Naive B cell (primary cell): ENCODE data around the gene TMEM170A. TPM values are rescaled to one million over a fixed set of nuclear protein-coding genes. Genes with fewer than 3 reads are reported as not detected.
"Not testable (repeated sequence)": the region's sequence is repeated elsewhere in the genome, so short reads cannot be mapped to it uniquely, and the experiment has no call there.

Source experiments
- ATAC-seq, 2 donors: fragments of 150-1000 bp; cut with Tn5 transposase; 2 replicates each; pipeline ENCODE4 v1.10.0; 2021; ENCODE audit warnings: low read depth in 2 of 2, mild to moderate bottlenecking in 2 of 2, moderate library complexity in 2 of 2
- DNase-seq: peaks from one replicate; pipeline ENCODE4 v3.0.0; 2022
- H3K27ac Mint-ChIP-seq, 6 donors: one replicate each; pipeline ENCODE4 v1.8.0; 2020 to 2022; ENCODE audit warnings: mild to moderate bottlenecking in 6 of 6, mixed read lengths in 6 of 6, moderate library complexity in 5 of 6, inconsistent platforms in 2 of 6
- H3K27me3 Mint-ChIP-seq, 3 donors: one replicate each; pipeline ENCODE4 v1.8.0; 2021 to 2022; ENCODE audit warnings: mixed read lengths in 3 of 3, mild to moderate bottlenecking in 1 of 3
- H3K36me3 Mint-ChIP-seq, 2 donors: one replicate each; pipeline ENCODE4 v1.8.0; 2020 to 2022; ENCODE audit warnings: mixed read lengths in 2 of 2, inconsistent platforms in 1 of 2, mild to moderate bottlenecking in 1 of 2
- H3K4me1 Mint-ChIP-seq, 3 donors: one replicate each; pipeline ENCODE4 v1.8.0; 2020 to 2022; ENCODE audit warnings: mixed read lengths in 3 of 3, inconsistent platforms in 1 of 3, mild to moderate bottlenecking in 1 of 3, moderate library complexity in 1 of 3
- H3K4me3 Mint-ChIP-seq, 8 donors: one replicate each; pipeline ENCODE4 v1.8.0; 2020 to 2022; ENCODE audit warnings: mild to moderate bottlenecking in 8 of 8, mixed read lengths in 8 of 8, moderate library complexity in 8 of 8, inconsistent platforms in 2 of 8
- H3K9me3 Mint-ChIP-seq, 7 donors: one replicate each; pipeline ENCODE4 v1.8.0; 2020 to 2022; ENCODE audit warnings: mixed read lengths in 7 of 7, mild to moderate bottlenecking in 5 of 7, inconsistent platforms in 2 of 7, moderate library complexity in 1 of 7
- polyA plus RNA-seq, 6 donors: library from polyadenylated mRNA; unstranded; fragments of 300-500 nt; fragmentation: Illumina TruSeq; gene quantifications; one replicate each; pipeline ENCODE4 v1.2.3, GENCODE V29; 2021; ENCODE audit warnings: low read depth in 6 of 6

Gene TMEM170A
- 10 to 100 TPM; 37.3 to 51.2 (median 44.6) TPM for polyA plus RNA-seq

- Mint-ChIP-seq H3K4me1 (peaks cover 25 to 51% (median 44%) of the 10 kb centered on the region in 3 donors), H3K36me3 (peaks cover 0 to 5% of the 10 kb centered on the region in 2 donors), H3K27me3 (no peaks in the 10 kb centered on the region), H3K9me3 (no peaks in the 10 kb centered on the region), H3K27ac (peak within 1 kb of the TSS; percentile 88 to 98 (median 96)), H3K4me3 (peak within 1 kb of the TSS; percentile 91 to 96 (median 93))
- ATAC-seq: peak; percentile 88 to 89
- DNase-seq: peak; percentile 99
Observed at GRCh38 chr16:75464122-75464918, at the start of gene TMEM170A. Gene TMEM170A (minus strand): TSS chr16:75464689. CDS start chr16:75464600, 89 bp downstream.

GRCh38 chr16:75506574-75506973 lies 42.1 kb upstream of the TMEM170A start:
- DNase-seq: no peak
- Mint-ChIP-seq H3K36me3 (no peaks in the 10 kb centered on the region), H3K4me3 (no peak overlapping the region), H3K9me3 (no peaks in the 10 kb centered on the region), H3K27ac (peak overlapping the region in 1 of 6 donors; percentile 75), H3K4me1 (no peaks in the 10 kb centered on the region), H3K27me3 (peaks cover 0 to 12% (median 4%) of the 10 kb centered on the region in 3 donors)
- ATAC-seq: no peak

- peak overlapping the region in 1 of 6 donors; percentile 33 for H3K27ac Mint-ChIP-seq
- ATAC-seq (no peak), DNase-seq (no peak)
- H3K4me1 Mint-ChIP-seq: no peaks in the 10 kb centered on the region
- H3K9me3 Mint-ChIP-seq: no peaks in the 10 kb centered on the region
- H3K27me3 Mint-ChIP-seq: peaks cover 0 to 12% (median 4%) of the 10 kb centered on the region in 3 donors
- H3K36me3 Mint-ChIP-seq: no peaks in the 10 kb centered on the region
- no peak overlapping the region for H3K4me3 Mint-ChIP-seq
Observed at GRCh38 chr16:75506107-75506506, 41.6 kb upstream of the TMEM170A start.

- no peaks in the 10 kb centered on the region for H3K9me3 Mint-ChIP-seq
- ATAC-seq (no peak), DNase-seq (no peak)
- no peak overlapping the region for H3K4me3 Mint-ChIP-seq
- H3K27ac Mint-ChIP-seq: peak overlapping the region in 1 of 6 donors; percentile 10
- no peaks in the 10 kb centered on the region for H3K4me1 Mint-ChIP-seq
- H3K27me3 Mint-ChIP-seq: peaks cover 0 to 9% (median 4%) of the 10 kb centered on the region in 3 donors
- H3K36me3 Mint-ChIP-seq: no peaks in the 10 kb centered on the region
Observed at GRCh38 chr16:75503801-75504200, 39.3 kb upstream of the TMEM170A start.

GRCh38 chr16:75502916-75503605 lies 38.6 kb upstream of the TMEM170A start:
- Mint-ChIP-seq H3K27me3 (peaks cover 0 to 5% (median 4%) of the 10 kb centered on the region in 3 donors), H3K36me3 (no peaks in the 10 kb centered on the region), H3K27ac (no peak overlapping the region), H3K9me3 (no peaks in the 10 kb centered on the region), H3K4me1 (no peaks in the 10 kb centered on the region), H3K4me3 (no peak overlapping the region)
- DNase-seq: no peak
- no peak for ATAC-seq

GRCh38 chr16:75501820-75502219 lies 37.3 kb upstream of the TMEM170A start:
- not testable (repeated sequence) for ATAC-seq, H3K36me3 Mint-ChIP-seq, DNase-seq, H3K27ac Mint-ChIP-seq, H3K9me3 Mint-ChIP-seq, H3K4me3 Mint-ChIP-seq, H3K4me1 Mint-ChIP-seq
- H3K27me3 Mint-ChIP-seq: peaks cover 6 to 12% (median 9%) of the 10 kb centered on the region in 3 donors

GRCh38 chr16:75501359-75501758 lies 36.9 kb upstream of the TMEM170A start:
- H3K9me3 Mint-ChIP-seq: no peaks in the 10 kb centered on the region
- ATAC-seq (no peak), DNase-seq (no peak)
- no peak overlapping the region for H3K27ac Mint-ChIP-seq
- no peaks in the 10 kb centered on the region for H3K36me3 Mint-ChIP-seq
- H3K27me3 Mint-ChIP-seq: peaks cover 8 to 10% (median 8%) of the 10 kb centered on the region in 3 donors
- H3K4me3 Mint-ChIP-seq: no peak overlapping the region
- H3K4me1 Mint-ChIP-seq: no peaks in the 10 kb centered on the region

- H3K4me3 Mint-ChIP-seq, H3K9me3 Mint-ChIP-seq, H3K36me3 Mint-ChIP-seq, H3K27ac Mint-ChIP-seq, H3K4me1 Mint-ChIP-seq, ATAC-seq, DNase-seq: not testable (repeated sequence)
- H3K27me3 Mint-ChIP-seq: peaks cover 16 to 22% (median 18%) of the 10 kb centered on the region in 3 donors
Observed at GRCh38 chr16:75498605-75499322, 34.3 kb upstream of the TMEM170A start.

- no peaks in the 10 kb centered on the region for H3K36me3 Mint-ChIP-seq
- peaks cover 16 to 27% (median 18%) of the 10 kb centered on the region in 3 donors for H3K27me3 Mint-ChIP-seq
- ATAC-seq (no peak), DNase-seq (no peak)
- no peaks in the 10 kb centered on the region for H3K9me3 Mint-ChIP-seq
- H3K4me3 Mint-ChIP-seq: no peak overlapping the region
- H3K27ac Mint-ChIP-seq: no peak overlapping the region
- H3K4me1 Mint-ChIP-seq: peaks cover 6 to 8% (median 8%) of the 10 kb centered on the region in 3 donors
Observed at GRCh38 chr16:75497558-75497957, 33.1 kb upstream of the TMEM170A start.

- DNase-seq: peak; percentile 29
- Mint-ChIP-seq H3K9me3 (no peaks in the 10 kb centered on the region), H3K27me3 (peaks cover 16 to 27% (median 18%) of the 10 kb centered on the region in 3 donors), H3K36me3 (no peaks in the 10 kb centered on the region), H3K27ac (peak within 1 kb of the TSS in 2 of 6 donors; percentile 26 to 37), H3K4me1 (peaks cover 6 to 10% (median 8%) of the 10 kb centered on the region in 3 donors), H3K4me3 (peak within 1 kb of the TSS; percentile 53 to 89 (median 85))
- ATAC-seq: peak; percentile 78 to 81
Observed at GRCh38 chr16:75495076-75495674, 30.7 kb upstream of the TMEM170A start, which contains the start of gene CHST6. Gene CHST6 (minus strand): TSS chr16:75495441. CDS start chr16:75479828, 15,613 bp downstream.

GRCh38 chr16:75494661-75495075 lies 30.2 kb upstream of the TMEM170A start:
- Mint-ChIP-seq H3K36me3 (no peaks in the 10 kb centered on the region), H3K4me3 (peak overlapping the region; percentile 53 to 89 (median 85)), H3K4me1 (peaks cover 6 to 11% (median 8%) of the 10 kb centered on the region in 3 donors), H3K27ac (peak overlapping the region in 1 of 6 donors; percentile 26), H3K27me3 (peaks cover 16 to 27% (median 18%) of the 10 kb centered on the region in 3 donors), H3K9me3 (no peaks in the 10 kb centered on the region)
- ATAC-seq (peak; percentile 57 to 61), DNase-seq (no peak)

- Mint-ChIP-seq H3K9me3 (no peaks in the 10 kb centered on the region), H3K27ac (no peak overlapping the region), H3K36me3 (no peaks in the 10 kb centered on the region), H3K27me3 (peaks cover 16 to 27% (median 18%) of the 10 kb centered on the region in 3 donors), H3K4me3 (peak overlapping the region in 7 of 8 donors; percentile 53 to 89 (median 84)), H3K4me1 (peaks cover 6 to 11% (median 8%) of the 10 kb centered on the region in 3 donors)
- DNase-seq: no peak
- ATAC-seq: no peak
Observed at GRCh38 chr16:75494184-75494583, 29.7 kb upstream of the TMEM170A start.
